Cardiac muscle cell (in vitro differentiated cells and primary cell): ENCODE results near the gene NT5C1B. TPM values are rescaled to one million over a fixed set of nuclear protein-coding genes. Genes with fewer than 3 reads are reported as not detected.

ENCODE experiments used
- DNase-seq, 2 donors: peaks; one replicate each; pipeline versions ENCODE4 v3.0.0 to v3.0.0-alpha.2; 2010 to 2017; ENCODE audit warnings: low read depth in 1 of 2, low spot score in 1 of 2
- H3K27ac ChIP-seq: fragments of 200-600 bp; sonication (generic); 2 replicates; pipeline ENCODE4 v1.5.1; 2016
- H3K27me3 ChIP-seq: fragments of 200-600 bp; sonication (generic); 2 replicates; pipeline ENCODE4 v1.6.0; 2016; ENCODE audit warnings: control low read depth
- H3K36me3 ChIP-seq: fragments of 200-600 bp; sonication (generic); 2 replicates; pipeline ENCODE4 v1.5.1; 2016; ENCODE audit warnings: control low read depth
- H3K4me1 ChIP-seq: fragments of 200-600 bp; sonication (generic); 2 replicates; pipeline ENCODE4 v1.8.1; 2017; ENCODE audit warnings: low read depth, mild to moderate bottlenecking, mixed run types
- H3K4me3 ChIP-seq: fragments of 200-600 bp; sonication (generic); 2 replicates; pipeline ENCODE4 v1.5.1; 2016; ENCODE audit warnings: mild to moderate bottlenecking
- H3K9me3 ChIP-seq: fragments of 200-600 bp; sonication (generic); 2 replicates; pipeline ENCODE4 v1.5.1; 2017; ENCODE audit warnings: low read depth, mild to moderate bottlenecking, control low read depth
- polyA plus RNA-seq: library from polyadenylated mRNA; unstranded; fragments of >200 nt; fragmentation: Nextera tagmentation; extraction: Ambion mirVana; gene quantifications from 2 replicates; pipeline ENCODE4 v1.2.1, GENCODE V29; 2016
- total RNA-seq: library from RNA; depleted of rRNA; stranded (reverse); fragments of >200 nt; gene quantifications from 2 replicates; pipeline ENCODE4 v1.2.3, GENCODE V29; 2016
- TF ChIP-seq, protein P1 (sequence below): IDR thresholded peaks from 2 replicates; pipeline ENCODE4 v1.5.1; 2012; ENCODE audit warnings: low read depth, mild to moderate bottlenecking, low read length

NT5C1B gene
- total and polyA plus RNA-seq, 2 experiments from 2014 or later: 1.9 TPM; not detected in 1

- Histone ChIP-seq H3K9me3 (no peaks in the 10 kb centered on the region), H3K27ac (no peak overlapping the region), H3K4me3 (no peak overlapping the region), H3K27me3 (no peaks in the 10 kb centered on the region), H3K36me3 (peaks cover 12% of the 10 kb centered on the region), H3K4me1 (peaks cover 5% of the 10 kb centered on the region)
- no peak for DNase-seq
- TF ChIP-seq, protein P1, sequence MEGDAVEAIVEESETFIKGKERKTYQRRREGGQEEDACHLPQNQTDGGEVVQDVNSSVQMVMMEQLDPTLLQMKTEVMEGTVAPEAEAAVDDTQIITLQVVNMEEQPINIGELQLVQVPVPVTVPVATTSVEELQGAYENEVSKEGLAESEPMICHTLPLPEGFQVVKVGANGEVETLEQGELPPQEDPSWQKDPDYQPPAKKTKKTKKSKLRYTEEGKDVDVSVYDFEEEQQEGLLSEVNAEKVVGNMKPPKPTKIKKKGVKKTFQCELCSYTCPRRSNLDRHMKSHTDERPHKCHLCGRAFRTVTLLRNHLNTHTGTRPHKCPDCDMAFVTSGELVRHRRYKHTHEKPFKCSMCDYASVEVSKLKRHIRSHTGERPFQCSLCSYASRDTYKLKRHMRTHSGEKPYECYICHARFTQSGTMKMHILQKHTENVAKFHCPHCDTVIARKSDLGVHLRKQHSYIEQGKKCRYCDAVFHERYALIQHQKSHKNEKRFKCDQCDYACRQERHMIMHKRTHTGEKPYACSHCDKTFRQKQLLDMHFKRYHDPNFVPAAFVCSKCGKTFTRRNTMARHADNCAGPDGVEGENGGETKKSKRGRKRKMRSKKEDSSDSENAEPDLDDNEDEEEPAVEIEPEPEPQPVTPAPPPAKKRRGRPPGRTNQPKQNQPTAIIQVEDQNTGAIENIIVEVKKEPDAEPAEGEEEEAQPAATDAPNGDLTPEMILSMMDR: no peak
These were observed 37.7 kb downstream of the NT5C1B start for GRCh38 chr2:18551623-18552022.

GRCh38 chr2:18551169-18551568 lies 38.2 kb downstream of the NT5C1B start:
- TF ChIP-seq, protein P1: no peak
- peaks cover 12% of the 10 kb centered on the region for H3K36me3 ChIP-seq
- H3K27me3 ChIP-seq: no peaks in the 10 kb centered on the region
- H3K27ac ChIP-seq: no peak overlapping the region
- H3K4me1 ChIP-seq: peaks cover 10% of the 10 kb centered on the region
- H3K9me3 ChIP-seq: no peaks in the 10 kb centered on the region
- no peak overlapping the region for H3K4me3 ChIP-seq
- DNase-seq: no peak

DNA sequence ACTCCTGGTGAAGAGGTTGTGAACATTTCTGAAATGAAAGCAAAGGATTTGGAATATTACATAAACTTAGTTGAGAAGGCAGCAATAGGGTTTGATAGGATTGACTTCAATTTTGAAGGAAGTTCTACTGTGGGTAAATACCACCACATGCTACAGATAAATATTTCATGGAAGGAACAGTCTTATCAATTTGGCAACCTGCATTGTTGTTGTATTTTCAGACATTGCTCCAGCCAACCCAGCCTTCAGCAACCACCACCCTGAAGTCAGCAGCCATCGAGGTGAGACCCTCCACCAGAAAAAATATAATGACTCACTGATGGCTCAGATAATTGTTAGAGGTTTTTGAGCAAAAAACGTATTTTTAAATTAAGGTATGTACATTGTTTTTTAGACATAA lies 38.9 kb downstream of the NT5C1B start:
- TF ChIP-seq, protein P1: no peak
- H3K4me3 ChIP-seq: no peak overlapping the region
- H3K36me3 ChIP-seq: peaks cover 11% of the 10 kb centered on the region
- H3K27ac ChIP-seq: no peak overlapping the region
- no peak for DNase-seq
- no peaks in the 10 kb centered on the region for H3K27me3 ChIP-seq
- H3K9me3 ChIP-seq: no peaks in the 10 kb centered on the region
- peaks cover 12% of the 10 kb centered on the region for H3K4me1 ChIP-seq

DNA sequence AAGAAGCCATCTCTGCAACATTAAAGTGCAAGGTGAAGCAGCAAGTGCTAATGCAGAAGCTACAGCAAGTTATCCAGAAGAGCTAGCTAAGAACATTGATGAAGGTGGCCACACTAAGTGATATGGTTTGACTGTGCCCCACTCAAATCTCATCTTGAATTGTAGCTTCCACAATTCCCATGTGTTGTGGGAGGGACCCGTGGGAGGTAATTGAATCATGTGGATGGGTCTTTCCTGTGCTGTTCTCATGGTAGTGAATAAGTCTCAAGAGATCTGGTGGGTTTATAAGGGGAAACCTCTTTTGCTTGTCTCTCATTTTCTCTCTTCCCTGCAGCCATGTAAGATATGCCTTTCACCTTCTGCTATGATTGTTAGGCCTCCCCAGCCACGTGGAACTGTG lies 40.3 kb downstream of the NT5C1B start:
- Histone ChIP-seq H3K27me3 (no peaks in the 10 kb centered on the region), H3K4me1 (peaks cover 12% of the 10 kb centered on the region), H3K36me3 (peaks cover 3% of the 10 kb centered on the region), H3K4me3 (no peak overlapping the region), H3K9me3 (no peaks in the 10 kb centered on the region), H3K27ac (no peak overlapping the region)
- no peak for DNase-seq
- TF ChIP-seq, protein P1: no peak

DNA sequence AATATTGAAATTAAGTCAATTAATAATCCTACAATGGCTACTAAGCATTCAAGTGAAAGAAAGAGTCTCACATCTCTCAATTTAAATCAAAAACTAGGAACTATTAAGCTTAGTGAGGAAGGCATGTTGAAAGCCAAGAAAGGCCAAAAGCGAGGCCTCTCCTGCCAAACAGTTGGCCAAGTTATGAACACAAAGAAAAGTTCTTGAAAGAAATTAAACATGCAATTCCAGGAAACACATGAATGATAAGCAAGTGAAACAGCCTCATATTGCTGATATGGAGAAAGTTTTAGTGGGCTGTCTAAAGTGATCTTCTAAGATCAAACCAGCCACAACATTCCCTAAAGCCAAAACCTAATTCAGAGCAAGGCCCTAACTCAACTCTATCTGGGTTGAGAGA lies 40.7 kb downstream of the NT5C1B start:
- Histone ChIP-seq H3K27ac (no peak overlapping the region), H3K9me3 (no peaks in the 10 kb centered on the region), H3K36me3 (peaks cover 3% of the 10 kb centered on the region), H3K4me3 (no peak overlapping the region), H3K27me3 (no peaks in the 10 kb centered on the region), H3K4me1 (peaks cover 12% of the 10 kb centered on the region)
- TF ChIP-seq, protein P1: no peak
- peak in 1 of 2 donors; percentile 51 for DNase-seq

DNA sequence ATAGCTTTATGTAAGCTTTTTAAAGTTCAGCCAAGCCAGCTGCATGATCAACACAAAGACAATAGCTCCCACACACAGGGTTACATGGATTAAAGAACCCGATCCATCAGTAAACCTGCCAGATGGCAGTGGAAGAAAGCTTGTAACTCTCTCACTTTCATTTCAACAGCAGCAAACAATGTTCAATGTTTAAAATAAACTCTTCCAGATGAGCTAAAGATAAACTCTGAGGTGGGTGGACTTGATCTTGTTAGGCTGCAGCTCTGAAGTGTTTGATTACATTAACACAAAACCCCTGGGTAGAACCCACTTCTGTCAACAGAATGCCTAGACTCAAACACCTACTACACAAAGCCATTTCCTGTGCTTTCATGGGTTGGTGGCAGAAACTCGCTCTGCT lies 42.8 kb downstream of the NT5C1B start:
- DNase-seq: peak in 1 of 2 donors; percentile 6
- Histone ChIP-seq H3K27me3 (no peaks in the 10 kb centered on the region), H3K36me3 (no peaks in the 10 kb centered on the region), H3K4me1 (peaks cover 12% of the 10 kb centered on the region), H3K4me3 (no peak overlapping the region), H3K9me3 (no peaks in the 10 kb centered on the region), H3K27ac (no peak overlapping the region)
- TF ChIP-seq, protein P1: no peak
